H1 (cell line): ENCODE data around the gene RTCA.

ENCODE experiments used
- CEBPB ChIP-seq: IDR thresholded peaks from 2 replicates; pipeline ENCODE4 v1.6.1; 2012; ENCODE audit warnings: low read depth, low read length
- EGR1 ChIP-seq: IDR thresholded peaks from 2 replicates; pipeline ENCODE4 v1.6.1; 2011; ENCODE audit warnings: low read depth, low read length, borderline replicate concordance
- EZH2 ChIP-seq: fragments of 200-600 bp; sonication (generic); IDR thresholded peaks from 2 replicates; pipeline ENCODE4 v1.7.1; 2012; ENCODE audit warnings: low read depth, mild to moderate bottlenecking, moderate library complexity, low read length, inconsistent platforms; ENCODE audit not compliant: severe bottlenecking
- NANOG ChIP-seq: IDR thresholded peaks from 2 replicates; pipeline ENCODE4 v1.6.1; 2011; ENCODE audit warnings: low read length, low read depth, mild to moderate bottlenecking, inconsistent platforms; ENCODE audit not compliant: insufficient read depth, poor library complexity, severe bottlenecking
- PHF8 ChIP-seq: fragments of 200-600 bp; sonication (generic); conservative IDR thresholded peaks from 2 replicates; pipeline ENCODE4 v1.7.1; 2012; ENCODE audit warnings: low read depth, mild to moderate bottlenecking, inconsistent platforms, low read length, moderate library complexity
- POLR2A ChIP-seq, 2 experiments: IDR thresholded peaks; 1 replicate in 1 of 2; 2 replicates in 1 of 2; pipeline ENCODE4 v1.6.1; 2011; ENCODE audit warnings: low read depth in 2 of 2, low read length in 2 of 2, mild to moderate bottlenecking in 2 of 2; ENCODE audit errors: control extremely low read depth in 1 of 2
- POLR2AphosphoS5 ChIP-seq: IDR thresholded peaks from 2 replicates; pipeline ENCODE4 v1.6.1; 2011; ENCODE audit warnings: low read depth, low read length
- RAD21 ChIP-seq, 2 experiments: IDR thresholded peaks in 1 of 2; conservative IDR thresholded peaks in 1 of 2; 2 replicates each; pipeline ENCODE4 v1.6.1; 2011; ENCODE audit warnings: low read depth in 2 of 2, low read length in 2 of 2, improper control_type of control experiment in 1 of 2, inconsistent platforms in 1 of 2, mild to moderate bottlenecking in 1 of 2, moderate library complexity in 1 of 2
- TCF12 ChIP-seq: IDR thresholded peaks from 2 replicates; pipeline ENCODE4 v1.6.1; 2011; ENCODE audit warnings: low read depth, mild to moderate bottlenecking, low read length
- TF ChIP-seq, protein P1 (sequence below), 3 experiments: IDR thresholded peaks; 1 replicate in 2 of 3; 2 replicates in 1 of 3; pipeline versions ENCODE4 v1.5.1 to v1.6.1; 2011; ENCODE audit warnings: low read length in 3 of 3, mild to moderate bottlenecking in 3 of 3, inconsistent platforms in 2 of 3, low read depth in 1 of 3, moderate library complexity in 1 of 3; ENCODE audit not compliant: insufficient read depth in 1 of 3; ENCODE audit errors: control extremely low read depth in 1 of 3
- TF ChIP-seq, protein P2 (sequence below): IDR thresholded peaks from 2 replicates; pipeline ENCODE4 v1.6.1; 2012; ENCODE audit warnings: inconsistent platforms

DNA sequence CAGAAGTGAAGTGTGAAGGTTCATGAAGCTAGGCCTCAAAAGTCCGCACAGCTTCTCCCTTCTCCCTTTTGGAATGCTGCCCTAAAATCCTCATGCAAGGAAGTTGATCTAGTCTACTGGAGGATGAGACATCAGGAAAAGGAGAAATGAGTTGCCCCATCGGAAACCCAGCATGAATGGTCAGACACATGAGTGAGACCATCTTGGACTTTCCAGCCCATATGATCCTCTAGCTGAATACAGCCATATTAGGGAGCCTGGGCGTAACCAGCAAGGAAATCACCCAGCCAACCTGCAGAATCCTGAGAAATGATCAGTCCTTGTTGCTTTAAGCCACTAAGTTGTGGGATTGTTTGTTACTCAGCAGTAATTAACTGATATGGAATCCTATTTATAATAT is 28.9 kb upstream of the RTCA start:
- TF ChIP-seq NANOG (no peak), EZH2 (no peak), TCF12 (no peak), POLR2A (IDR thresholded peaks at IDR 0.05; ENCODE audit: control extremely low read depth in 1 of 2, low read depth in 2 of 2, low read length in 2 of 2) (no peak), POLR2AphosphoS5 (no peak), RAD21 (IDR thresholded peaks at IDR 0.05 in 1 of 2, conservative IDR thresholded peaks at IDR 0.05 in 1 of 2; ENCODE audit: low read depth in 2 of 2, low read length in 2 of 2) (no peak), EGR1 (no peak), CEBPB (no peak), PHF8 (no peak)
- TF ChIP-seq, protein P1, sequence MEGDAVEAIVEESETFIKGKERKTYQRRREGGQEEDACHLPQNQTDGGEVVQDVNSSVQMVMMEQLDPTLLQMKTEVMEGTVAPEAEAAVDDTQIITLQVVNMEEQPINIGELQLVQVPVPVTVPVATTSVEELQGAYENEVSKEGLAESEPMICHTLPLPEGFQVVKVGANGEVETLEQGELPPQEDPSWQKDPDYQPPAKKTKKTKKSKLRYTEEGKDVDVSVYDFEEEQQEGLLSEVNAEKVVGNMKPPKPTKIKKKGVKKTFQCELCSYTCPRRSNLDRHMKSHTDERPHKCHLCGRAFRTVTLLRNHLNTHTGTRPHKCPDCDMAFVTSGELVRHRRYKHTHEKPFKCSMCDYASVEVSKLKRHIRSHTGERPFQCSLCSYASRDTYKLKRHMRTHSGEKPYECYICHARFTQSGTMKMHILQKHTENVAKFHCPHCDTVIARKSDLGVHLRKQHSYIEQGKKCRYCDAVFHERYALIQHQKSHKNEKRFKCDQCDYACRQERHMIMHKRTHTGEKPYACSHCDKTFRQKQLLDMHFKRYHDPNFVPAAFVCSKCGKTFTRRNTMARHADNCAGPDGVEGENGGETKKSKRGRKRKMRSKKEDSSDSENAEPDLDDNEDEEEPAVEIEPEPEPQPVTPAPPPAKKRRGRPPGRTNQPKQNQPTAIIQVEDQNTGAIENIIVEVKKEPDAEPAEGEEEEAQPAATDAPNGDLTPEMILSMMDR (IDR thresholded peaks at IDR 0.05; ENCODE audit: control extremely low read depth in 1 of 3, insufficient read depth in 1 of 3, low read depth in 1 of 3, low read length in 3 of 3) = no peak
- TF ChIP-seq, protein P2, sequence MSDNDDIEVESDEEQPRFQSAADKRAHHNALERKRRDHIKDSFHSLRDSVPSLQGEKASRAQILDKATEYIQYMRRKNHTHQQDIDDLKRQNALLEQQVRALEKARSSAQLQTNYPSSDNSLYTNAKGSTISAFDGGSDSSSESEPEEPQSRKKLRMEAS = no peak
